Measurements from ENCODE around the gene MCM3AP. TPM values are rescaled to one million over a fixed set of nuclear protein-coding genes. Genes with fewer than 3 reads are reported as not detected.

The MCM3AP gene
- total and polyA plus RNA-seq, 2 experiments from 2014 or later: 39.6 to 106 TPM

GRCh38 chr21:46307625-46308024, 22.2 kb upstream of the MCM3AP start:
- no peak for TF ChIP-seq CTCF (IDR thresholded peaks at IDR 0.05; ENCODE audit: low read depth, low read length)
- H3K4me3 ChIP-seq: no peak overlapping the region
- H3K9me3 ChIP-seq (ENCODE audit: low read depth): no peaks in the 10 kb centered on the region
- H3K36me3 ChIP-seq: peaks cover 11% of the 10 kb centered on the region
- H3K4me1 ChIP-seq (ENCODE audit: low read depth): no peaks in the 10 kb centered on the region
- no peak overlapping the region for H3K27ac ChIP-seq
- no peak for DNase-seq (ENCODE audit: low read depth in 1 of 2, low spot score in 1 of 2)
- no peaks in the 10 kb centered on the region for H3K27me3 ChIP-seq

GRCh38 chr21:46304955-46305354, 19.5 kb upstream of the MCM3AP start:
- no peak for DNase-seq (ENCODE audit: low read depth in 1 of 2, low spot score in 1 of 2)
- no peaks in the 10 kb centered on the region for H3K9me3 ChIP-seq (ENCODE audit: low read depth)
- H3K27me3 ChIP-seq: no peaks in the 10 kb centered on the region
- no peak for TF ChIP-seq CTCF (IDR thresholded peaks at IDR 0.05; ENCODE audit: low read depth, low read length)
- no peaks in the 10 kb centered on the region for H3K4me1 ChIP-seq (ENCODE audit: low read depth)
- H3K36me3 ChIP-seq: peaks cover 14% of the 10 kb centered on the region
- no peak overlapping the region for H3K27ac ChIP-seq
- H3K4me3 ChIP-seq: no peak overlapping the region

- Histone ChIP-seq H3K36me3 (peaks cover 14% of the 10 kb centered on the region), H3K4me1 (ENCODE audit: low read depth) (no peaks in the 10 kb centered on the region), H3K27me3 (no peaks in the 10 kb centered on the region), H3K4me3 (no peak overlapping the region), H3K27ac (no peak overlapping the region), H3K9me3 (ENCODE audit: low read depth) (no peaks in the 10 kb centered on the region)
- no peak for DNase-seq (ENCODE audit: low read depth in 1 of 2, low spot score in 1 of 2)
- TF ChIP-seq CTCF (IDR thresholded peaks at IDR 0.05; ENCODE audit: low read depth, low read length): no peak
Measured at GRCh38 chr21:46304437-46304836, 19.0 kb upstream of the MCM3AP start.

GRCh38 chr21:46301759-46302158, 16.3 kb upstream of the MCM3AP start:
- Histone ChIP-seq H3K27ac (no peak overlapping the region), H3K27me3 (peaks cover 9% of the 10 kb centered on the region), H3K4me3 (no peak overlapping the region), H3K4me1 (ENCODE audit: low read depth) (no peaks in the 10 kb centered on the region), H3K36me3 (peaks cover 11% of the 10 kb centered on the region), H3K9me3 (ENCODE audit: low read depth) (no peaks in the 10 kb centered on the region)
- no peak for TF ChIP-seq CTCF (IDR thresholded peaks at IDR 0.05; ENCODE audit: low read depth, low read length)
- no peak for DNase-seq (ENCODE audit: low read depth in 1 of 2, low spot score in 1 of 2)

- no peak for DNase-seq (ENCODE audit: low read depth in 1 of 2, low spot score in 1 of 2)
- Histone ChIP-seq H3K4me3 (no peak overlapping the region), H3K27me3 (peaks cover 9% of the 10 kb centered on the region), H3K27ac (no peak overlapping the region), H3K9me3 (ENCODE audit: low read depth) (no peaks in the 10 kb centered on the region), H3K36me3 (peaks cover 5% of the 10 kb centered on the region), H3K4me1 (ENCODE audit: low read depth) (no peaks in the 10 kb centered on the region)
- TF ChIP-seq CTCF (IDR thresholded peaks at IDR 0.05; ENCODE audit: low read depth, low read length): no peak
Measured at GRCh38 chr21:46299167-46299566, 13.8 kb upstream of the MCM3AP start.
